ENCODE results near the gene ZNF385C. TPM values are rescaled to one million over a fixed set of nuclear protein-coding genes. Genes with fewer than 3 reads are reported as not detected.

Gene ZNF385C
- polyA plus RNA-seq, 1 donor from 2014 or later: 0.09 TPM

- Mint-ChIP-seq H3K27me3 (no peaks in the 10 kb centered on the region), H3K9me3 (no peaks in the 10 kb centered on the region), H3K4me3 (no peak overlapping the region), H3K36me3 (peaks cover 13% of the 10 kb centered on the region), H3K27ac (peak overlapping the region in 1 of 3 donors; percentile 57), H3K4me1 (peaks cover 4 to 8% (median 5%) of the 10 kb centered on the region in 3 donors)
These were observed 6.0 kb upstream of the ZNF385C start for GRCh38 chr17:42104264-42104663.

GRCh38 chr17:42103221-42103954, 5.1 kb upstream of the ZNF385C start:
- no peaks in the 10 kb centered on the region for H3K27me3 Mint-ChIP-seq
- peaks cover 9% of the 10 kb centered on the region for H3K36me3 Mint-ChIP-seq
- peaks cover 4 to 8% (median 5%) of the 10 kb centered on the region in 3 donors for H3K4me1 Mint-ChIP-seq
- no peak overlapping the region for H3K27ac Mint-ChIP-seq
- no peak overlapping the region for H3K4me3 Mint-ChIP-seq
- H3K9me3 Mint-ChIP-seq: no peaks in the 10 kb centered on the region

- Mint-ChIP-seq H3K9me3 (no peaks in the 10 kb centered on the region), H3K27me3 (peaks cover 4% of the 10 kb centered on the region), H3K27ac (peak overlapping the region in 1 of 3 donors; percentile 85), H3K4me3 (peak overlapping the region in 1 of 4 donors; percentile 47), H3K4me1 (peaks cover 0 to 11% (median 5%) of the 10 kb centered on the region in 3 donors), H3K36me3 (peaks cover 9% of the 10 kb centered on the region)
These were observed 3.4 kb upstream of the ZNF385C start for GRCh38 chr17:42101513-42102292.

- no peaks in the 10 kb centered on the region for H3K9me3 Mint-ChIP-seq
- peaks cover 2% of the 10 kb centered on the region for H3K36me3 Mint-ChIP-seq
- H3K4me1 Mint-ChIP-seq: peaks cover 0 to 11% (median 5%) of the 10 kb centered on the region in 3 donors
- H3K27me3 Mint-ChIP-seq: peaks cover 11% of the 10 kb centered on the region
- no peak overlapping the region for H3K27ac Mint-ChIP-seq
- peak overlapping the region in 3 of 4 donors; percentile 46 to 81 (median 73) for H3K4me3 Mint-ChIP-seq
These were observed 592 bp upstream of the ZNF385C start for GRCh38 chr17:42098730-42099399.

GRCh38 chr17:42096360-42097111, 1.7 kb downstream of the ZNF385C start:
- Mint-ChIP-seq H3K27me3 (peaks cover 14% of the 10 kb centered on the region), H3K4me3 (peak overlapping the region in 1 of 4 donors; percentile 84), H3K27ac (no peak overlapping the region), H3K4me1 (peaks cover 0 to 7% (median 3%) of the 10 kb centered on the region in 3 donors), H3K9me3 (no peaks in the 10 kb centered on the region), H3K36me3 (no peaks in the 10 kb centered on the region)

- no peaks in the 10 kb centered on the region for H3K9me3 Mint-ChIP-seq
- no peak overlapping the region for H3K4me3 Mint-ChIP-seq
- peaks cover 14% of the 10 kb centered on the region for H3K27me3 Mint-ChIP-seq
- peaks cover 1% of the 10 kb centered on the region for H3K36me3 Mint-ChIP-seq
- peak overlapping the region in 1 of 3 donors; percentile 14 for H3K27ac Mint-ChIP-seq
- peaks cover 0 to 7% (median 3%) of the 10 kb centered on the region in 3 donors for H3K4me1 Mint-ChIP-seq
These were observed 3.8 kb downstream of the ZNF385C start for GRCh38 chr17:42094375-42095069.

GRCh38 chr17:42092939-42093338, 5.3 kb downstream of the ZNF385C start:
- no peaks in the 10 kb centered on the region for H3K9me3 Mint-ChIP-seq
- peaks cover 0 to 6% (median 2%) of the 10 kb centered on the region in 3 donors for H3K4me1 Mint-ChIP-seq
- H3K36me3 Mint-ChIP-seq: peaks cover 1% of the 10 kb centered on the region
- H3K27me3 Mint-ChIP-seq: peaks cover 15% of the 10 kb centered on the region
- H3K4me3 Mint-ChIP-seq: no peak overlapping the region
- H3K27ac Mint-ChIP-seq: no peak overlapping the region

GRCh38 chr17:42090964-42091790, 7.1 kb downstream of the ZNF385C start:
- Mint-ChIP-seq H3K27me3 (peaks cover 8% of the 10 kb centered on the region), H3K4me1 (no peaks in the 10 kb centered on the region), H3K9me3 (no peaks in the 10 kb centered on the region), H3K36me3 (peaks cover 1% of the 10 kb centered on the region), H3K27ac (no peak overlapping the region), H3K4me3 (no peak overlapping the region)

GRCh38 chr17:42088736-42089135, 9.5 kb downstream of the ZNF385C start:
- Mint-ChIP-seq H3K36me3 (peaks cover 1% of the 10 kb centered on the region), H3K9me3 (no peaks in the 10 kb centered on the region), H3K27me3 (peaks cover 5% of the 10 kb centered on the region), H3K4me1 (no peaks in the 10 kb centered on the region), H3K27ac (no peak overlapping the region), H3K4me3 (peak overlapping the region in 1 of 4 donors; percentile 43)

- Mint-ChIP-seq H3K27ac (no peak overlapping the region), H3K9me3 (no peaks in the 10 kb centered on the region), H3K4me3 (no peak overlapping the region), H3K36me3 (peaks cover 1% of the 10 kb centered on the region), H3K4me1 (no peaks in the 10 kb centered on the region), H3K27me3 (peaks cover 5% of the 10 kb centered on the region)
These were observed 10.3 kb downstream of the ZNF385C start for GRCh38 chr17:42087736-42088705.

GRCh38 chr17:42087042-42087701, 11.1 kb downstream of the ZNF385C start:
- Mint-ChIP-seq H3K27me3 (peaks cover 4% of the 10 kb centered on the region), H3K4me3 (no peak overlapping the region), H3K36me3 (peaks cover 1% of the 10 kb centered on the region), H3K4me1 (no peaks in the 10 kb centered on the region), H3K27ac (no peak overlapping the region), H3K9me3 (no peaks in the 10 kb centered on the region)

GRCh38 chr17:42081516-42082129, 16.6 kb downstream of the ZNF385C start:
- no peaks in the 10 kb centered on the region for H3K36me3 Mint-ChIP-seq

More at GRCh38 chr17:42081516-42082129, 16.6 kb downstream of the ZNF385C start:
- Mint-ChIP-seq H3K27ac (no peak overlapping the region), H3K9me3 (no peaks in the 10 kb centered on the region), H3K27me3 (no peaks in the 10 kb centered on the region), H3K4me3 (no peak overlapping the region), H3K4me1 (no peaks in the 10 kb centered on the region)
